Head of caudate nucleus (tissue), 42 donors: ENCODE results near the gene REXO1.
"Not testable (repeated sequence)": the region's sequence is repeated elsewhere in the genome, so short reads cannot be mapped to it uniquely, and the experiment has no call there.

Source experiments
- DNase-seq, 42 donors: peaks; one replicate each; pipeline versions ENCODE4 v3.0.0 to v3.0.0-alpha.2; 2020 to 2021; ENCODE audit warnings: mixed read lengths in 7 of 42
- intact Hi-C: fragments of 100-400 bp; cut with DNase I; formaldehyde crosslinking; loops from one replicate; pipeline ENCODE4 v1.15.0; 2022

The REXO1 gene

GRCh38 chr19:1808395-1808731 lies 39.9 kb downstream of the REXO1 start:
- intact Hi-C loops, result no loop called here
- DNase-seq, result no peak

- intact Hi-C loops, result no loop called here
- no peak for DNase-seq
These were observed 40.4 kb downstream of the REXO1 start for GRCh38 chr19:1807695-1808394.

- DNase-seq, result no peak
These were observed 41.1 kb downstream of the REXO1 start for GRCh38 chr19:1807030-1807694.

GRCh38 chr19:1806184-1807029 lies 41.9 kb downstream of the REXO1 start:
- intact Hi-C loops, result no loop called here
- DNase-seq, result no peak

More at GRCh38 chr19:1807030-1807694, 41.1 kb downstream of the REXO1 start:
- intact Hi-C loops, result no loop called here

GRCh38 chr19:1805401-1806183 lies 42.7 kb downstream of the REXO1 start:
- DNase-seq, result no peak
- intact Hi-C loops, result no loop called here

GRCh38 chr19:1804858-1805257 lies 43.4 kb downstream of the REXO1 start:
- intact Hi-C loops, result no loop called here
- DNase-seq, result no peak

GRCh38 chr19:1799695-1800342 lies 48.5 kb downstream of the REXO1 start:
- intact Hi-C loops, result no loop called here
- no peak for DNase-seq

- DNase-seq, intact Hi-C loops: not testable (repeated sequence)
These were observed 51.0 kb downstream of the REXO1 start for GRCh38 chr19:1797313-1797712.

GRCh38 chr19:1796395-1797142 lies 51.7 kb downstream of the REXO1 start:
- intact Hi-C loops, result no loop called here
- DNase-seq, result no peak

- intact Hi-C loops, result no loop called here
- DNase-seq, result no peak
These were observed 53.7 kb downstream of the REXO1 start for GRCh38 chr19:1794424-1795172.

- intact Hi-C loops, result no loop called here
- no peak for DNase-seq
These were observed 56.4 kb downstream of the REXO1 start for GRCh38 chr19:1791879-1792278.

GRCh38 chr19:1790054-1790792 lies 58.1 kb downstream of the REXO1 start:
- intact Hi-C loops, result no loop called here
- no peak for DNase-seq

- no peak for DNase-seq
- intact Hi-C loops, result loop anchor here (10.0 kb wide), 1 partner anchor 125 kb away; no protein-coding TSS in a partner anchor
These were observed 58.8 kb downstream of the REXO1 start for GRCh38 chr19:1789261-1790041.

GRCh38 chr19:1787116-1787515 lies 61.2 kb downstream of the REXO1 start:
- DNase-seq, result no peak
- intact Hi-C loops, result loop anchor here (10.0 kb wide), 1 partner anchor 122 kb away; no protein-coding TSS in a partner anchor

- intact Hi-C loops, result loop anchor here (10.0 kb wide), 1 partner anchor 122 kb away; no protein-coding TSS in a partner anchor
- no peak for DNase-seq
These were observed 61.6 kb downstream of the REXO1 start for GRCh38 chr19:1786668-1787067.

GRCh38 chr19:1785310-1785709 lies 63.0 kb downstream of the REXO1 start:
- intact Hi-C loops, result loop anchor here (10.0 kb wide), 1 partner anchor 121 kb away; no protein-coding TSS in a partner anchor

More at GRCh38 chr19:1785310-1785709, 63.0 kb downstream of the REXO1 start:
- no peak for DNase-seq
